Neuronal stem cell (in vitro differentiated cells): ENCODE results near the gene WWOX.
"Not testable (repeated sequence)": the region's sequence is repeated elsewhere in the genome, so short reads cannot be mapped to it uniquely, and the experiment has no call there.

Experiments used
- DNase-seq: peaks from one replicate; pipeline ENCODE4 v3.0.0-alpha.2; 2013; ENCODE audit warnings: low spot score
- H2AFZ ChIP-seq: one replicate; pipeline ENCODE4 v1.6.1; 2013; ENCODE audit warnings: mild to moderate bottlenecking, low read length, inconsistent platforms
- H2AK5ac ChIP-seq: 2 replicates; pipeline ENCODE4 v1.6.1; 2013; ENCODE audit warnings: low read depth, mild to moderate bottlenecking, inconsistent platforms, low read length, moderate library complexity, mixed read lengths
- H2BK120ac ChIP-seq: 2 replicates; pipeline ENCODE4 v1.6.1; 2013; ENCODE audit warnings: low read depth, mild to moderate bottlenecking, inconsistent platforms, low read length, moderate library complexity, mixed read lengths
- H2BK12ac ChIP-seq: one replicate; pipeline ENCODE4 v1.6.1; 2013; ENCODE audit warnings: low read length, inconsistent platforms
- H2BK15ac ChIP-seq: 2 replicates; pipeline ENCODE4 v1.6.1; 2013; ENCODE audit warnings: mild to moderate bottlenecking, low read length, inconsistent platforms, mixed read lengths
- H2BK5ac ChIP-seq: one replicate; pipeline ENCODE4 v1.6.1; 2013; ENCODE audit warnings: inconsistent platforms, mild to moderate bottlenecking, low read length, moderate library complexity
- H3K14ac ChIP-seq: one replicate; pipeline ENCODE4 v1.6.1; 2013; ENCODE audit warnings: low read length, inconsistent platforms
- H3K18ac ChIP-seq: 2 replicates; pipeline ENCODE4 v1.6.1; 2013; ENCODE audit warnings: low read length, inconsistent platforms
- H3K23ac ChIP-seq: 2 replicates; pipeline ENCODE4 v1.6.1; 2013; ENCODE audit warnings: low read depth, mild to moderate bottlenecking, mixed read lengths, low read length, inconsistent platforms; ENCODE audit not compliant: poor library complexity
- H3K27ac ChIP-seq: replicated peaks from 3 replicates; pipeline ENCODE4 v1.5.1; 2013; ENCODE audit warnings: low read length, inconsistent platforms
- H3K27me3 ChIP-seq, 3 experiments: 2 replicates each; pipeline ENCODE4 v1.6.1; 2013; ENCODE audit warnings: low read length in 3 of 3, mild to moderate bottlenecking in 2 of 3, inconsistent platforms in 1 of 3, low read depth in 1 of 3, mixed read lengths in 1 of 3, moderate library complexity in 1 of 3; ENCODE audit not compliant: control insufficient read depth in 3 of 3, insufficient read depth in 3 of 3
- H3K36me3 ChIP-seq, 2 donors: replicated peaks in 1 of 2; 2 replicates each; pipeline ENCODE4 v1.6.1; 2013; ENCODE audit warnings: low read length in 2 of 2; ENCODE audit not compliant: control insufficient read depth in 2 of 2, insufficient read depth in 2 of 2
- H3K4ac ChIP-seq: 2 replicates; pipeline ENCODE4 v1.6.1; 2013; ENCODE audit warnings: inconsistent platforms, mild to moderate bottlenecking, low read length, moderate library complexity
- H3K4me1 ChIP-seq, 2 donors: 1 replicate in 1 of 2; 2 replicates in 1 of 2; pipeline ENCODE4 v1.6.1; 2013; ENCODE audit warnings: low read length in 2 of 2, low read depth in 1 of 2; ENCODE audit not compliant: control insufficient read depth in 2 of 2, insufficient read depth in 1 of 2
- H3K4me2 ChIP-seq: one replicate; pipeline ENCODE4 v1.6.1; 2013; ENCODE audit warnings: mild to moderate bottlenecking, low read length, inconsistent platforms; ENCODE audit not compliant: insufficient read depth, poor library complexity, severe bottlenecking
- H3K4me3 ChIP-seq, 2 donors: 2 replicates each; pipeline ENCODE4 v1.5.1; 2013; ENCODE audit warnings: low read length in 2 of 2, mild to moderate bottlenecking in 2 of 2, inconsistent platforms in 1 of 2, moderate library complexity in 1 of 2
- H3K79me1 ChIP-seq: one replicate; pipeline ENCODE4 v1.6.1; 2013; ENCODE audit warnings: low read depth, mild to moderate bottlenecking, inconsistent platforms, low read length, moderate library complexity
- H3K9ac ChIP-seq: one replicate; pipeline ENCODE4 v1.6.1; 2013; ENCODE audit warnings: mild to moderate bottlenecking, low read depth, low read length, inconsistent platforms; ENCODE audit not compliant: poor library complexity
- H3K9me3 ChIP-seq, 2 donors: replicated peaks in 1 of 2; 2 replicates each; pipeline versions ENCODE3 to v1.6.1; 2013; ENCODE audit warnings: low read length in 2 of 2, mild to moderate bottlenecking in 2 of 2, inconsistent platforms in 1 of 2, low read depth in 1 of 2, mixed read lengths in 1 of 2, moderate library complexity in 1 of 2; ENCODE audit not compliant: control insufficient read depth in 2 of 2, insufficient read depth in 1 of 2
- H4K8ac ChIP-seq: one replicate; pipeline ENCODE4 v1.6.1; 2013; ENCODE audit warnings: low read depth, mild to moderate bottlenecking, inconsistent platforms, low read length, moderate library complexity
- H4K91ac ChIP-seq: one replicate; pipeline ENCODE4 v1.6.1; 2013; ENCODE audit warnings: low read length, low read depth, mild to moderate bottlenecking, inconsistent platforms; ENCODE audit not compliant: poor library complexity
- WGBS, 2 donors: extraction: QIAGEN DNeasy Blood & Tissue Kit; methylation state at CpG; one replicate each; pipeline ENCODE4 v1.1.7; 2013; ENCODE audit warnings: missing lambda C conversion rate in 2 of 2, mixed read lengths in 1 of 2; ENCODE audit not compliant: insufficient read length in 2 of 2, insufficient replicate concordance in 1 of 2; ENCODE audit errors: extremely low coverage in 2 of 2; 5-methylcytosine and 5-hydroxymethylcytosine counted together

Gene WWOX

DNA sequence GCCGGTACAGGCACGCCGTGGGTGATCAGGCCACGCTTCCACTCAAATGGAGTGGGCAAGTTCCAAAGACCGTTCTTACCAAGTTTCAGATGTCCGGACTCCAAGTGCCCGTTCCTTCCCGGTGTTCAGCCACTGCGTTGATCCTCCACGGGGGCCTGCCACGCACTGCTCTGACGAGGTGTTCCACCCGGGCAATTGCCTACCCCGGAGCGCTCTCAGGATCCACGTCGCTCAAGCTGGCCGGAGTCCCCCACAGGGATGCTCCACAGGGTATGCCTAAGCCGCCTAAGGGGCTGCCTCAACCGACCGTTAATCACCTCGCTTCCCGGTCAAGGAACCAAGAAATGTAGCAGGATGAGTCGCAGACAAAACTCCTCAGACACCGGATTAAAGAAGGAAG, 39.6 kb upstream of the WWOX start:
- H3K14ac ChIP-seq, H3K23ac ChIP-seq, H2BK15ac ChIP-seq, H3K27ac ChIP-seq, H4K91ac ChIP-seq, H2AFZ ChIP-seq, H2BK5ac ChIP-seq, H3K18ac ChIP-seq, H3K4me2 ChIP-seq, H2AK5ac ChIP-seq, H3K4me3 ChIP-seq, H3K4ac ChIP-seq, H3K4me1 ChIP-seq, H2BK12ac ChIP-seq, H4K8ac ChIP-seq, H3K9ac ChIP-seq, H3K79me1 ChIP-seq, DNase-seq, H2BK120ac ChIP-seq, H3K9me3 ChIP-seq, H3K36me3 ChIP-seq: not testable (repeated sequence)
- WGBS, 2 donors: no CpG with 5 or more reads among the region's 25 CpGs
- H3K27me3 ChIP-seq: peaks cover 0 to 10% (median 0%) of the 10 kb centered on the region in 3 experiments

DNA sequence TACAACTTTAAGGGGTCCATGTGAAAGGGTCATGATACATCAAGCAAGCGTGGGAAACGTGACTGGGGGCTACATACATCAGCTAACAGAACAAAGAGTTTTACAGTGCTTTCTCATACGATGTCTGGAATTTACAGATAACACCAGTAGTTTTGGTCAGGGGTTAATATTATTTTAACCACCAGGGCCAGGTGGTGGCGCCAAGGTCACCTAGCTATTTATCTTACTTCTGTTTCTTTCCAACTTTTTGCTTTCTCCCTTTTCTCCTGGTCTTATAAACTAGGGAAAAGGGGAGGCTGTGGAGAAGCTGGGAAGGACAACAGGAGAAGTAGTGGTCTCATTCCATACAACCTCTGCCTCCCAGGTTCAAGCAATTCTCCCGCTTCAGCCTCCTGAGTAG, 39.2 kb upstream of the WWOX start:
- H2AFZ ChIP-seq: no peak overlapping the region
- H3K23ac ChIP-seq: no peak overlapping the region
- H3K9ac ChIP-seq: no peak overlapping the region
- H3K4ac ChIP-seq: no peak overlapping the region
- no peaks in the 10 kb centered on the region for H3K4me1 ChIP-seq
- H3K9me3 ChIP-seq: no peaks in the 10 kb centered on the region
- no peak overlapping the region for H2BK120ac ChIP-seq
- no peak for DNase-seq
- H4K91ac ChIP-seq: no peak overlapping the region
- H3K36me3 ChIP-seq: no peaks in the 10 kb centered on the region
- H2BK15ac ChIP-seq: no peak overlapping the region
- no peak overlapping the region for H3K4me3 ChIP-seq
- no peak overlapping the region for H4K8ac ChIP-seq
- H2BK5ac ChIP-seq: no peak overlapping the region
- H3K14ac ChIP-seq: no peak overlapping the region
- no CpG with 5 or more reads among the region's 5 CpGs for WGBS, 2 donors
- no peak overlapping the region for H3K27ac ChIP-seq
- no peak overlapping the region for H2BK12ac ChIP-seq
- no peak overlapping the region for H2AK5ac ChIP-seq
- no peaks in the 10 kb centered on the region for H3K79me1 ChIP-seq
- H3K27me3 ChIP-seq: peaks cover 0 to 10% (median 0%) of the 10 kb centered on the region in 3 experiments
- H3K18ac ChIP-seq: no peak overlapping the region
- no peak overlapping the region for H3K4me2 ChIP-seq

- no peak overlapping the region for H2BK12ac ChIP-seq
- H3K9me3 ChIP-seq: no peaks in the 10 kb centered on the region
- no peak overlapping the region for H2AFZ ChIP-seq
- H2BK120ac ChIP-seq: no peak overlapping the region
- no peak overlapping the region for H4K8ac ChIP-seq
- H2BK5ac ChIP-seq: no peak overlapping the region
- H3K23ac ChIP-seq: no peak overlapping the region
- H3K18ac ChIP-seq: no peak overlapping the region
- H3K79me1 ChIP-seq: no peaks in the 10 kb centered on the region
- H3K4me2 ChIP-seq: no peak overlapping the region
- H3K27me3 ChIP-seq: peaks cover 0 to 8% (median 0%) of the 10 kb centered on the region in 3 experiments
- no peak overlapping the region for H2BK15ac ChIP-seq
- no peak overlapping the region for H3K27ac ChIP-seq
- H3K9ac ChIP-seq: no peak overlapping the region
- DNase-seq: no peak
- no peak overlapping the region for H3K14ac ChIP-seq
- no peaks in the 10 kb centered on the region for H3K4me1 ChIP-seq
- no peak overlapping the region for H4K91ac ChIP-seq
- no CpG with 5 or more reads among the region's 5 CpGs for WGBS, 2 donors
- H3K4ac ChIP-seq: no peak overlapping the region
- no peak overlapping the region for H3K4me3 ChIP-seq
- H2AK5ac ChIP-seq: no peak overlapping the region
- H3K36me3 ChIP-seq: no peaks in the 10 kb centered on the region
Observed at GRCh38 chr16:78060809-78061208, 38.6 kb upstream of the WWOX start.

- Histone ChIP-seq H3K27ac (no peak overlapping the region), H3K36me3 (no peaks in the 10 kb centered on the region), H2BK15ac (no peak overlapping the region), H3K4me3 (no peak overlapping the region), H2BK12ac (no peak overlapping the region), H3K9me3 (no peaks in the 10 kb centered on the region), H2AFZ (no peak overlapping the region), H3K4me2 (no peak overlapping the region), H3K9ac (no peak overlapping the region), H4K91ac (no peak overlapping the region), H3K23ac (no peak overlapping the region), H4K8ac (no peak overlapping the region), H3K18ac (no peak overlapping the region), H2BK120ac (no peak overlapping the region), H2BK5ac (no peak overlapping the region), H3K14ac (no peak overlapping the region), H3K79me1 (no peaks in the 10 kb centered on the region), H3K4ac (no peak overlapping the region), H2AK5ac (no peak overlapping the region), H3K27me3 (peaks cover 0 to 6% (median 0%) of the 10 kb centered on the region in 3 experiments), H3K4me1 (no peaks in the 10 kb centered on the region)
- WGBS, 2 donors: no CpG with 5 or more reads among the region's 4 CpGs
- DNase-seq: no peak
Observed at GRCh38 chr16:78065319-78065718, 34.1 kb upstream of the WWOX start.
